ENCODE data around the gene CCDC24. TPM values are rescaled to one million over a fixed set of nuclear protein-coding genes. Genes with fewer than 3 reads are reported as not detected.

The CCDC24 gene
- total and polyA plus RNA-seq, 7 donors, result 0.83 to 3.9 (median 1.7) TPM

DNA sequence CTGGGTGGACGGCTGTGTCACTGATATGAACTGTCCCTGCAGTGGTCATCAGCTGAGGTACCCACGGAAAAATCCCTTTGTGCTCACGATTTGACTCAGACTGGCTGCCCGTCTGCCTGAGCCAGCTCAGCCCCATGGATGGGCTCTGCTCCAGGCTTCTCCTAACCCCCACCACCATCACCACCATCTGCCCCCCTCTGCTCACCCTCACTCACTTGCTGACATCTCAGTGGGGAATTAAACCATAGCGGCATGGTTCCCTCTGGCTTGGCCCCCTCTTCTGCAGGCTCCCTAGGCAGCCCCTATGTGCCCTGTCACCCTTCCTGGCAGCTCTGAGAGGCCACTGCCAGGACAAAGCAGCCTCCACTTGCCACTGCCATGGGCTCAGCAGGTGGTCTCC lies 22.6 kb downstream of the CCDC24 start:
- Histone ChIP-seq H3K27me3 (ENCODE audit: insufficient read depth in 3 of 3, low read length in 2 of 3) (no peaks in the 10 kb centered on the region), H3K4me3 (no peak overlapping the region), H3K9me3 (no peaks in the 10 kb centered on the region), H3K36me3 (ENCODE audit: insufficient read depth in 1 of 2, low read depth in 1 of 2) (no peaks in the 10 kb centered on the region), H3K4me1 (no peaks in the 10 kb centered on the region), H3K27ac (no peak overlapping the region)
- TF ChIP-seq CTCF (IDR thresholded peaks at IDR 0.05), result no peak
- WGBS, 3 donors, result 48 to 72% (median 55%) methylated on average over 5 of the region's 5 CpGs
- DNase-seq, result no peak
- ATAC-seq, result no peak
- intact Hi-C loops (cut with DNase I), result no loop called here

- Histone ChIP-seq H3K27me3 (ENCODE audit: insufficient read depth in 3 of 3, low read length in 2 of 3) (no peaks in the 10 kb centered on the region), H3K4me3 (no peak overlapping the region), H3K27ac (no peak overlapping the region), H3K4me1 (no peaks in the 10 kb centered on the region), H3K36me3 (ENCODE audit: insufficient read depth in 1 of 2, low read depth in 1 of 2) (no peaks in the 10 kb centered on the region), H3K9me3 (no peaks in the 10 kb centered on the region)
- 70 to 82% (median 79%) methylated on average over 8 of the region's 8 CpGs for WGBS, 3 donors
- ATAC-seq (no peak), DNase-seq (no peak)
- intact Hi-C loops (cut with DNase I), result no loop called here
- no peak for TF ChIP-seq CTCF (IDR thresholded peaks at IDR 0.05)
Measured at GRCh38 chr1:44014365-44015104, 23.1 kb downstream of the CCDC24 start.

GRCh38 chr1:44015206-44015605 lies 23.8 kb downstream of the CCDC24 start:
- ATAC-seq, result no peak
- Histone ChIP-seq H3K4me3 (no peak overlapping the region), H3K27ac (no peak overlapping the region), H3K4me1 (no peaks in the 10 kb centered on the region), H3K36me3 (ENCODE audit: insufficient read depth in 1 of 2, low read depth in 1 of 2) (no peaks in the 10 kb centered on the region), H3K27me3 (ENCODE audit: insufficient read depth in 3 of 3, low read length in 2 of 3) (no peaks in the 10 kb centered on the region), H3K9me3 (no peaks in the 10 kb centered on the region)
- no peak for TF ChIP-seq CTCF (IDR thresholded peaks at IDR 0.05)
- WGBS, 3 donors, result 63 to 73% (median 69%) methylated on average over 3 of the region's 3 CpGs
- intact Hi-C loops (cut with DNase I), result no loop called here
- DNase-seq, result no peak

DNA sequence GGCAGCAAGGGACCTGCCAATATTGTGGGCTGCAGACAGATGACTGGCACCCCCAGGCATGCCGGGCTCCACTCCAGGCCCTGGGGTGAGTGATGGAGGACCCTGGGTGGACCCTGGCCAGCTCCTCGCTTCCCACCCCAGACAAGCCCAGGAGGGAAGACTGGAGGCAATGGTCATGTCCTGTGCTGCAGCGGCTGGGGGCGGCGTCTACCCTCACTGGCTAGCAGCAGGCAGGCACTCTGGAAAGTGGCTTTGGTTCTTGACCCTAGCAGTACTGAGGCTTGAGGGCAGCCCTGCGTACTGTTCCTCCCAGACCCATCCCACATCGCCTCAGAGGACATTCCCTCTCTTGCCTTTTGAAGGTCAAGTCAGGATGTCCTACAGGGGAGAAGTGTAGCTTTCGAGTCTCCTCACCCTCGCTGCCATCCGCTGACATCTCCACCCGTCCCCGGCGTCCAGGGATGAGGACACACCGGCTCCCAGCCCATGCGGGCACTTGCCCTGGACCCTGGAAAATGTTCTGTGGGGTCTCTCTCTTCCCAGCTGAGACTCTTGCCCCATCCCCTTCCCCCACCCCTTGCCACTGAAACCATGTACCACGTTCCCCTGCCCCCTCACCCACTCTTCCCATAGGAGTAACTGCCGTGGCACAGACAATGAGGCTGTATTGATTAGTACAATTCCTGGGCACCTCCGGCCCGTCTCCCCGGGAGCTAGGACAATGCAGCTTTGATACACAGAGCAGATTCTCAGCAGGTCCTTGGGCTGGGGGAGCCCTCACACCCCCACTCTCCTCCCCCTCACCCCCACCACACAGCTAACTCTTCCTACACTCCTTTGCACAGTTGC lies 24.9 kb downstream of the CCDC24 start:
- H3K27me3 ChIP-seq (ENCODE audit: insufficient read depth in 3 of 3, low read length in 2 of 3), result no peaks in the 10 kb centered on the region
- ATAC-seq (no peak), DNase-seq (no peak)
- no peak overlapping the region for H3K27ac ChIP-seq
- H3K4me3 ChIP-seq, result no peak overlapping the region
- H3K4me1 ChIP-seq, result no peaks in the 10 kb centered on the region
- WGBS, 3 donors, result 84 to 86% (median 84%) methylated on average over 20 of the region's 20 CpGs
- H3K36me3 ChIP-seq (ENCODE audit: insufficient read depth in 1 of 2, low read depth in 1 of 2), result no peaks in the 10 kb centered on the region
- intact Hi-C loops (cut with DNase I), result no loop called here
- H3K9me3 ChIP-seq, result no peaks in the 10 kb centered on the region
- TF ChIP-seq CTCF (IDR thresholded peaks at IDR 0.05), result no peak

All from psoas muscle (tissue), 8 donors.